Mucosa of descending colon (tissue), 3 donors: Measurements from ENCODE around the gene INO80E. TPM values are rescaled to one million over a fixed set of nuclear protein-coding genes. Genes with fewer than 3 reads are reported as not detected.
A peak's percentile ranks its signal among the peaks of the same experiment; 100 is the strongest.

ENCODE experiments used
- ATAC-seq: fragments of 200-7000 bp; cut with Tn5 transposase; one replicate; pipeline ENCODE4 v1.9.1; 2020; ENCODE audit warnings: mild to moderate bottlenecking, moderate library complexity
- DNase-seq, 3 donors: peaks; one replicate each; pipeline ENCODE4 v3.0.0-alpha.2; 2020
- H3K36me3 ChIP-seq: fragments of 200-600 bp; one replicate; pipeline ENCODE4 v1.8.0; 2021; ENCODE audit warnings: low read depth, mild to moderate bottlenecking
- H3K4me1 ChIP-seq: fragments of 200-600 bp; one replicate; pipeline ENCODE4 v1.8.0; 2021; ENCODE audit warnings: low read depth, mild to moderate bottlenecking
- H3K4me3 ChIP-seq: fragments of 200-600 bp; one replicate; pipeline ENCODE4 v1.8.0; 2021; ENCODE audit warnings: mild to moderate bottlenecking
- H3K9me3 ChIP-seq: fragments of 200-600 bp; one replicate; pipeline ENCODE4 v1.8.0; 2021; ENCODE audit warnings: mild to moderate bottlenecking
- intact Hi-C, 2 donors: fragments of 100-400 bp; cut with DNase I in 1 of 2; cut with micrococcal nuclease in 1 of 2; formaldehyde crosslinking; loops; one replicate each; pipeline versions ENCODE4 v1.11.0 to v1.11.1; 2022; cut with DNase I, micrococcal nuclease
- total RNA-seq, 3 donors: library from RNA; stranded (reverse); fragmentation: NEBNext Ultra II Directional in 2 of 3; extraction: Animal tissue kit (Norgen Biotek cat#: 25700) in 2 of 3; gene quantifications; one replicate each; pipeline versions ENCODE4 v1.2.1 to v1.2.4, GENCODE V29; 2021 to 2023
- TF ChIP-seq, protein P1 (sequence below): fragments of 200-600 bp; IDR thresholded peaks from one replicate; pipeline ENCODE4 v1.8.0; 2022; ENCODE audit warnings: antibody characterized with exemption, mild to moderate bottlenecking
- donor health status: DM: no; HTN: no; CAD: no; lungs with moderate emphysema.
- donor health status: DM: no; HTN: no; CAD: no.
- donor health status: DM: no; HTN: yes; CAD: no.

Gene INO80E
- total RNA-seq, 3 donors from 2014 or later: 71.2 to 79.5 (median 78.4) TPM

DNA sequence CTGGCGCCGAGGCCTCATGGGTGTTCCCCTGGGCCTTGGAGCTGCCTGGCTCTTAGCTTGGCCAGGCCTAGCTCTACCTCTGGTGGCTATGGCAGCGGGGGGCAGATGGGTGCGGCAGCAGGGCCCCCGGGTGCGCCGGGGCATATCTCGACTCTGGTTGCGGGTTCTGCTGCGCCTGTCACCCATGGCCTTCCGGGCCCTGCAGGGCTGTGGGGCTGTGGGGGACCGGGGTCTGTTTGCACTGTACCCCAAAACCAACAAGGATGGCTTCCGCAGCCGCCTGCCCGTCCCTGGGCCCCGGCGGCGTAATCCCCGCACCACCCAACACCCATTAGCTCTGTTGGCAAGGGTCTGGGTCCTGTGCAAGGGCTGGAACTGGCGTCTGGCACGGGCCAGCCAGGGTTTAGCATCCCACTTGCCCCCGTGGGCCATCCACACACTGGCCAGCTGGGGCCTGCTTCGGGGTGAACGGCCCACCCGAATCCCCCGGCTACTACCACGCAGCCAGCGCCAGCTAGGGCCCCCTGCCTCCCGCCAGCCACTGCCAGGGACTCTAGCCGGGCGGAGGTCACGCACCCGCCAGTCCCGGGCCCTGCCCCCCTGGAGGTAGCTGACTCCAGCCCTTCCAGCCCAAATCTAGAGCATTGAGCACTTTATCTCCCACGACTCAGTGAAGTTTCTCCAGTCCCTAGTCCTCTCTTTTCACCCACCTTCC is 8.5 kb upstream of the INO80E start:
- Histone ChIP-seq H3K4me3 (no peak overlapping the region), H3K4me1 (peaks cover 3% of the 10 kb centered on the region), H3K9me3 (no peaks in the 10 kb centered on the region), H3K36me3 (peaks cover 27% of the 10 kb centered on the region)
- ATAC-seq (no peak), DNase-seq (peak in 1 of 3 donors; percentile 29)
- intact Hi-C loops: no loop called here
- TF ChIP-seq, protein P1, sequence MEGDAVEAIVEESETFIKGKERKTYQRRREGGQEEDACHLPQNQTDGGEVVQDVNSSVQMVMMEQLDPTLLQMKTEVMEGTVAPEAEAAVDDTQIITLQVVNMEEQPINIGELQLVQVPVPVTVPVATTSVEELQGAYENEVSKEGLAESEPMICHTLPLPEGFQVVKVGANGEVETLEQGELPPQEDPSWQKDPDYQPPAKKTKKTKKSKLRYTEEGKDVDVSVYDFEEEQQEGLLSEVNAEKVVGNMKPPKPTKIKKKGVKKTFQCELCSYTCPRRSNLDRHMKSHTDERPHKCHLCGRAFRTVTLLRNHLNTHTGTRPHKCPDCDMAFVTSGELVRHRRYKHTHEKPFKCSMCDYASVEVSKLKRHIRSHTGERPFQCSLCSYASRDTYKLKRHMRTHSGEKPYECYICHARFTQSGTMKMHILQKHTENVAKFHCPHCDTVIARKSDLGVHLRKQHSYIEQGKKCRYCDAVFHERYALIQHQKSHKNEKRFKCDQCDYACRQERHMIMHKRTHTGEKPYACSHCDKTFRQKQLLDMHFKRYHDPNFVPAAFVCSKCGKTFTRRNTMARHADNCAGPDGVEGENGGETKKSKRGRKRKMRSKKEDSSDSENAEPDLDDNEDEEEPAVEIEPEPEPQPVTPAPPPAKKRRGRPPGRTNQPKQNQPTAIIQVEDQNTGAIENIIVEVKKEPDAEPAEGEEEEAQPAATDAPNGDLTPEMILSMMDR: no peak

DNA sequence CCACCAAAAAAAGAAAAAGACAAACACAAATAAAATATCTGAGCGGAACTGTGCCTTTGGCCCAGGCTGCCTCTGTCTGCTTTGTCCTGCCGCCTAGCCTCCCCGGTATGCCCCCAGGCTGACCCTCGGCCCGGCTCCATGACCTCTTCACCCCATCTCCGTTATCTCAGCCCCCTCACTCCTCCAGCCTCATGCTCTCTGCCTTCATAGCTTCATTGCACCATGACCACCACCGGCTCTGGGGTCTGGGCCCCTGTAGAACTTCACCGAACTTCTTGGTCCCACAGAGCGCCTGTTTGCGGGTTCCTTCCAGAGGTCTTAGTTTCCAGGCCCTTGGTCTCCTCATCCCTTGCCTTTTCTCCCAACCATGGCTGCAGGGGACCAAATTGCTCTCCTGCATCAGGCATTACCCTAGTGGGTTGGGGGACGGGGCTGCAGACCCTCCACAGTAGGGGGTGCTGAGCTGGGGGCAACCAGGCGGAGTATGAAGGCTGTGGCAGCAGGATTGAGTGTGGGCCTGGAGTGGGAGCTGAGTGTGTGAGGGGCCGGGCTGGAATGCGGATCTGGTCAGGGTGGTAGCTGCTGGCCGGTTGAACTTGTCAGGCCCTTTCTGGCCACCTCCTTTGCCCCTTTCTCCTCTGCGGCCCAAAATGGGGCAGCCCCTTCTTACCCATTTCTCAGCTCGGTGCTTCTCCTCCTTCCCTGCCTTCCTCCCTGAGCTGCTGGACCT is 7.5 kb upstream of the INO80E start:
- ATAC-seq: no peak
- Histone ChIP-seq H3K36me3 (peaks cover 20% of the 10 kb centered on the region), H3K9me3 (no peaks in the 10 kb centered on the region), H3K4me3 (no peak overlapping the region), H3K4me1 (peaks cover 3% of the 10 kb centered on the region)
- intact Hi-C loops: no loop called here
- TF ChIP-seq, protein P1: no peak
- no peak for DNase-seq

DNA sequence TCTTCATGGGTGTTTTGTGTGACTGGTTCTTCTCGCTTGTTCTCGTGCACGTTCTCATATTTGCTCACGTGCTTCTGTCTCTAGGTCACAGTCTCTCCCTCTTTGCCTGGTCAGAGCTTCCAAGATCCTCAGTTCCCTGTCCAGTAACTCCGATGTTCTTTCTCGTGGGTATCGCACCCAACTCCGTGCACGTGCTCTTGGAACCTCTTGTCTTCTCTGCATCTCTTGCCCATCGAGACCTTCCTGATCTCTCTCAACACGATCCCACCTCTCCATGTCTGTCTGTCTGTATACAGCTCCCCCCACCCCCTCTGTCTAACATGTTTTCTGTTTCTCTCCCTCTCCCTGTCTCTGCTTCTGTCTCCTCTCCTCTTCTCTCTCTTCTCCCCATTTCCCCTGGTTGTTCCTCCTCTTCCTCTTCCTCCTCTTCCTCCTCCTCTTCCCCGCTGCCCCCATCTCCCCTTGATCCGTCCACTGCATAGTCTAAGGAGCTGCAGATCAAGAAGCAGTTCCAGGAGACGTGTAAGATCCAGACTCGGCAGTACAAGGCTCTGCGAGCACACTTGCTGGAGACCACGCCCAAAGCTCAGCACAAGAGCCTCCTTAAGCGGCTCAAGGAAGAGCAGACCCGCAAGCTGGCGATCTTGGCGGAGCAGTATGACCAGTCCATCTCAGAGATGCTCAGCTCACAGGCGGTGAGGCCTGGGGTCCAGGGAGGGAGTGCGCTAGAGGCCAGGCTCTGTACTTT is 6.8 kb upstream of the INO80E start:
- Histone ChIP-seq H3K36me3 (peaks cover 13% of the 10 kb centered on the region), H3K9me3 (no peaks in the 10 kb centered on the region), H3K4me3 (no peak overlapping the region), H3K4me1 (peaks cover 5% of the 10 kb centered on the region)
- DNase-seq (peak in 2 of 3 donors; percentile 41 to 48), ATAC-seq (peak; percentile 61)
- TF ChIP-seq, protein P1: no peak
- intact Hi-C loops: no loop called here

DNA sequence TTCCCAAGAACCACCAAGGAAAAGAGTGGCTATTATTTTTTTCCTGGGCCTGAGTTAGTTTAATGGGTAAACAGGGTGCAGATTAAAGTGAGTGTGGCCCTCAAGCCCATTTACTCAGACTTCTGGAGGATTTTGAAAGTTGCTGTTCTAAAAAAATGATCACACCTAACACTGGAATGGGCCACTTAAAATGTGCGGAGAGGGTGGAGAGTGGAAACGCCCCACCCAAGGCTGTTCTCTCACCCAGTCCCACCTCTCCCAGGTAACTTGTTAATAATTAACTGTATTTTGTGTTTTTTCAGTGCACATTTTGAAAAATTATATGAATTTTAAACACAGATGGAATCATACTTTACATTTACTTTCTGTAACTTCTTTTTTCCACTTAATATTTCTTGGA is 6.0 kb upstream of the INO80E start:
- DNase-seq (peak in 2 of 3 donors; percentile 30 to 48), ATAC-seq (peak; percentile 64)
- intact Hi-C loops: no loop called here
- Histone ChIP-seq H3K4me3 (no peak overlapping the region), H3K4me1 (peaks cover 13% of the 10 kb centered on the region), H3K9me3 (no peaks in the 10 kb centered on the region), H3K36me3 (peaks cover 12% of the 10 kb centered on the region)
- TF ChIP-seq, protein P1: no peak

DNA sequence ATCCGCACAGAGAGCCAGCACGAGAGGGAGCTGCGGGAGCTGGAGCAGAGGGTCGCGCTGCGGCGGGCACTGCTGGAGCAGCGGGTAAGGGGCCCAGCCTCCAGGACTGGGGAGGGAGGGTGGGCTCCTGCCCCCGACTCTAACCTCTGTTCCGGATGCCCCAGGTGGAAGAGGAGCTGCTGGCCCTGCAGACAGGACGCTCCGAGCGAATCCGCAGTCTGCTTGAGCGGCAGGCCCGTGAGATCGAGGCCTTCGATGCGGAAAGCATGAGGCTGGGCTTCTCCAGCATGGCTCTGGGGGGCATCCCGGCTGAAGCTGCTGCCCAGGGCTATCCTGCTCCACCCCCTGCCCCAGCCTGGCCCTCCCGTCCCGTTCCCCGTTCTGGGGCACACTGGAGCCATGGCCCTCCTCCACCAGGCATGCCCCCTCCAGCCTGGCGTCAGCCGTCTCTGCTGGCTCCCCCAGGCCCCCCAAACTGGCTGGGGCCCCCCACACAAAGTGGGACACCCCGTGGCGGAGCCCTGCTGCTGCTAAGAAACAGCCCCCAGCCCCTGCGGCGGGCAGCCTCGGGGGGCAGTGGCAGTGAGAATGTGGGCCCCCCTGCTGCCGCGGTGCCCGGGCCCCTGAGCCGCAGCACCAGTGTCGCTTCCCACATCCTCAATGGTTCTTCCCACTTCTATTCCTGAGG is 5.0 kb upstream of the INO80E start:
- ATAC-seq (no peak), DNase-seq (peak in 1 of 3 donors; percentile 29)
- peaks cover 5% of the 10 kb centered on the region for H3K36me3 ChIP-seq
- H3K4me3 ChIP-seq: no peak overlapping the region
- H3K9me3 ChIP-seq: no peaks in the 10 kb centered on the region
- intact Hi-C loops: no loop called here
- peaks cover 13% of the 10 kb centered on the region for H3K4me1 ChIP-seq
- TF ChIP-seq, protein P1: no peak
